SK-N-SH (cell line): ENCODE results near the gene PPP1R3D. TPM values are rescaled to one million over a fixed set of nuclear protein-coding genes. Genes with fewer than 3 reads are reported as not detected.
"Not testable (repeated sequence)": the region's sequence is repeated elsewhere in the genome, so short reads cannot be mapped to it uniquely, and the experiment has no call there.

ENCODE experiments used
- CTCF ChIA-PET: fragments of 300-600, 350-600 bp; formaldehyde crosslinking; extraction: SDS; loops from one replicate; lab custom pipeline; 2021; lab: Yijun Ruan, JAX
- POLR2A ChIA-PET: fragments of 350-600 bp; sonication (Branson Sonifier 250); formaldehyde crosslinking; extraction: SDS; loops from one replicate; lab custom pipeline; 2020; ENCODE audit warnings: antibody characterized with exemption, inconsistent platforms; lab: Yijun Ruan, JAX
- DNase-seq: peaks from one replicate; pipeline ENCODE4 v3.0.0; 2012
- H2AFZ ChIP-seq: fragments of 200-600 bp; sonication (generic); 2 replicates; pipeline ENCODE4 v1.8.1; 2016; ENCODE audit warnings: antibody characterized with exemption, mild to moderate bottlenecking, low read depth
- H3F3A ChIP-seq: fragments of 200-600 bp; sonication (generic); replicated peaks from 2 replicates; pipeline ENCODE3; 2016; ENCODE audit warnings: antibody characterized with exemption, mild to moderate bottlenecking; ENCODE audit not compliant: insufficient read depth
- H3K27ac ChIP-seq, 2 experiments: fragments of 200-500 bp in 1 of 2; fragments of 200-600 bp in 1 of 2; sonication (Bioruptor generic) in 1 of 2; sonication (generic), shearing (Covaris generic) in 1 of 2; 2 replicates each; pipeline versions ENCODE4 v1.5.1 to v1.6.1; 2014 to 2016; ENCODE audit warnings: low read depth in 2 of 2, inconsistent platforms in 1 of 2, low read length in 1 of 2, mild to moderate bottlenecking in 1 of 2, mixed read lengths in 1 of 2
- H3K27me3 ChIP-seq: fragments of 200-600 bp; sonication (generic), shearing (Covaris generic); 2 replicates; pipeline ENCODE4 v1.6.1; 2016; ENCODE audit warnings: mixed run types; ENCODE audit not compliant: insufficient read depth
- H3K36me3 ChIP-seq, 2 experiments: fragments of 200-500 bp in 1 of 2; fragments of 200-600 bp in 1 of 2; sonication (Bioruptor generic) in 1 of 2; sonication (generic) in 1 of 2; replicated peaks in 1 of 2; 2 replicates each; pipeline versions ENCODE3 to v1.5.1; 2014 to 2016; ENCODE audit warnings: low read length in 1 of 2, mild to moderate bottlenecking in 1 of 2; ENCODE audit not compliant: insufficient read depth in 2 of 2, control insufficient read depth in 1 of 2
- H3K4me1 ChIP-seq, 2 experiments: fragments of 200-500 bp in 1 of 2; fragments of 200-600 bp in 1 of 2; sonication (Bioruptor generic) in 1 of 2; sonication (generic), shearing (Covaris generic) in 1 of 2; 2 replicates each; pipeline versions ENCODE4 v1.5.1 to v1.6.1; 2014 to 2016; ENCODE audit warnings: low read depth in 1 of 2, low read length in 1 of 2, mixed run types in 1 of 2; ENCODE audit not compliant: insufficient read depth in 2 of 2, control insufficient read depth in 1 of 2
- H3K4me2 ChIP-seq: fragments of 200-600 bp; sonication (generic), shearing (Covaris generic); 2 replicates; pipeline ENCODE4 v1.6.1; 2017; ENCODE audit warnings: mixed run types
- H3K4me3 ChIP-seq, 2 experiments: fragments of 200-500 bp in 1 of 2; fragments of 200-600 bp in 1 of 2; sonication (Bioruptor generic) in 1 of 2; sonication (generic), shearing (Covaris generic) in 1 of 2; 2 replicates each; pipeline versions ENCODE4 v1.5.1 to v1.8.1; 2014 to 2016; ENCODE audit warnings: low read depth in 2 of 2, inconsistent platforms in 1 of 2, low read length in 1 of 2, mild to moderate bottlenecking in 1 of 2, mixed read lengths in 1 of 2, moderate library complexity in 1 of 2
- H3K79me2 ChIP-seq: fragments of 200-600 bp; sonication (generic); 2 replicates; pipeline ENCODE4 v1.8.1; 2017; ENCODE audit warnings: mild to moderate bottlenecking; ENCODE audit not compliant: insufficient read depth
- H3K9ac ChIP-seq: fragments of 200-600 bp; sonication (generic); 2 replicates; pipeline ENCODE4 v1.6.1; 2017; ENCODE audit warnings: mixed run types
- H3K9me2 ChIP-seq: fragments of 200-600 bp; sonication (generic); 2 replicates; pipeline ENCODE4 v1.6.1; 2017; ENCODE audit warnings: mixed run types
- H3K9me3 ChIP-seq: fragments of 200-600 bp; sonication (generic); 2 replicates; pipeline ENCODE4 v1.6.1; 2017; ENCODE audit warnings: mixed run types, mild to moderate bottlenecking, moderate library complexity
- H4K20me1 ChIP-seq: fragments of 200-600 bp; sonication (generic); 2 replicates; pipeline ENCODE4 v1.6.1; 2017; ENCODE audit warnings: mild to moderate bottlenecking, mixed run types; ENCODE audit not compliant: insufficient read depth
- FOSL2 ChIP-seq: IDR thresholded peaks from 2 replicates; pipeline ENCODE4 v1.4.0; 2012; ENCODE audit warnings: low read depth, mild to moderate bottlenecking, moderate library complexity, borderline replicate concordance
- FOXM1 ChIP-seq: IDR thresholded peaks from 2 replicates; pipeline ENCODE4 v1.4.0; 2012; ENCODE audit warnings: low read depth, mild to moderate bottlenecking
- REST ChIP-seq: IDR thresholded peaks from 2 replicates; pipeline ENCODE4 v1.6.1; 2012; ENCODE audit warnings: mild to moderate bottlenecking, low read depth, low read length, moderate library complexity
- SMC3 ChIP-seq: IDR thresholded peaks from 2 replicates; pipeline ENCODE4 v1.6.1; 2012; ENCODE audit warnings: low read depth, low read length, improper control_type of control experiment
- YY1 ChIP-seq: IDR thresholded peaks from 2 replicates; pipeline ENCODE4 v1.4.0; 2012; ENCODE audit warnings: low read depth, mild to moderate bottlenecking
- WGBS: methylation state at CpG from one replicate; pipeline ENCODE4 v1.1.6; 2017; ENCODE audit warnings: low lambda C conversion rate; 5-methylcytosine and 5-hydroxymethylcytosine counted together
- polyA plus RNA-seq, 3 experiments: library from polyadenylated mRNA; depleted of rRNA; stranded (reverse); fragments of >200 nt; gene quantifications; 2 replicates each; pipeline ENCODE4 v1.2.3, GENCODE V29; 2012
- TF ChIP-seq, protein P1 (sequence below): IDR thresholded peaks from 2 replicates; pipeline ENCODE4; 2012
- TF ChIP-seq, protein P2 (sequence below): IDR thresholded peaks from 2 replicates; pipeline ENCODE4 v1.4.0; 2012; ENCODE audit warnings: low read depth, borderline replicate concordance

Gene PPP1R3D
- polyA plus RNA-seq, 1 of the 3 experiments (the other 2 are of a cell fraction): 0.87 TPM

- H3F3A ChIP-seq: no peaks in the 10 kb centered on the region
- no peaks in the 10 kb centered on the region for H3K9me3 ChIP-seq
- no peak for DNase-seq
- H3K27me3 ChIP-seq: no peaks in the 10 kb centered on the region
- no peaks in the 10 kb centered on the region for H3K9me2 ChIP-seq
- H3K79me2 ChIP-seq: no peaks in the 10 kb centered on the region
- no peaks in the 10 kb centered on the region for H4K20me1 ChIP-seq
- POLR2A ChIA-PET: interaction anchor here (0.6 kb wide), 1 partner anchor 526 kb away, joined by 5 read pairs; no protein-coding TSS in a partner anchor
- no peaks in the 10 kb centered on the region for H3K36me3 ChIP-seq
- no peak overlapping the region for H3K9ac ChIP-seq
- WGBS: 59% methylated on average over 4 of the region's 4 CpGs
- H2AFZ ChIP-seq: no peak overlapping the region
- H3K27ac ChIP-seq: no peak overlapping the region
- no peak overlapping the region for H3K4me2 ChIP-seq
- CTCF ChIA-PET: interaction anchor here (1.0 to 1.5 kb wide), 3 partner anchors 9 to 14 kb away, joined by 4 to 7 read pairs (median 7); no protein-coding TSS in a partner anchor
- H3K4me3 ChIP-seq: no peak overlapping the region
- H3K4me1 ChIP-seq: no peaks in the 10 kb centered on the region; a peak in 1 of 4 replicates
- TF ChIP-seq FOXM1 (no peak), FOSL2 (no peak), YY1 (no peak), REST (no peak), SMC3 (no peak)
- TF ChIP-seq, protein P1, sequence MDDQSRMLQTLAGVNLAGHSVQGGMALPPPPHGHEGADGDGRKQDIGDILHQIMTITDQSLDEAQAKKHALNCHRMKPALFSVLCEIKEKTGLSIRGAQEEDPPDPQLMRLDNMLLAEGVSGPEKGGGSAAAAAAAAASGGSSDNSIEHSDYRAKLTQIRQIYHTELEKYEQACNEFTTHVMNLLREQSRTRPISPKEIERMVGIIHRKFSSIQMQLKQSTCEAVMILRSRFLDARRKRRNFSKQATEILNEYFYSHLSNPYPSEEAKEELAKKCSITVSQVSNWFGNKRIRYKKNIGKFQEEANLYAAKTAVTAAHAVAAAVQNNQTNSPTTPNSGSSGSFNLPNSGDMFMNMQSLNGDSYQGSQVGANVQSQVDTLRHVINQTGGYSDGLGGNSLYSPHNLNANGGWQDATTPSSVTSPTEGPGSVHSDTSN: no peak
- TF ChIP-seq, protein P2, sequence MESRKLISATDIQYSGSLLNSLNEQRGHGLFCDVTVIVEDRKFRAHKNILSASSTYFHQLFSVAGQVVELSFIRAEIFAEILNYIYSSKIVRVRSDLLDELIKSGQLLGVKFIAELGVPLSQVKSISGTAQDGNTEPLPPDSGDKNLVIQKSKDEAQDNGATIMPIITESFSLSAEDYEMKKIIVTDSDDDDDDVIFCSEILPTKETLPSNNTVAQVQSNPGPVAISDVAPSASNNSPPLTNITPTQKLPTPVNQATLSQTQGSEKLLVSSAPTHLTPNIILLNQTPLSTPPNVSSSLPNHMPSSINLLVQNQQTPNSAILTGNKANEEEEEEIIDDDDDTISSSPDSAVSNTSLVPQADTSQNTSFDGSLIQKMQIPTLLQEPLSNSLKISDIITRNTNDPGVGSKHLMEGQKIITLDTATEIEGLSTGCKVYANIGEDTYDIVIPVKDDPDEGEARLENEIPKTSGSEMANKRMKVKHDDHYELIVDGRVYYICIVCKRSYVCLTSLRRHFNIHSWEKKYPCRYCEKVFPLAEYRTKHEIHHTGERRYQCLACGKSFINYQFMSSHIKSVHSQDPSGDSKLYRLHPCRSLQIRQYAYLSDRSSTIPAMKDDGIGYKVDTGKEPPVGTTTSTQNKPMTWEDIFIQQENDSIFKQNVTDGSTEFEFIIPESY: no peak
- TF ChIP-seq, all 33 proteins: peak for 0
Observed at GRCh38 chr20:59958626-59959025, 18.5 kb upstream of the PPP1R3D start.

- no peaks in the 10 kb centered on the region for H3K36me3 ChIP-seq
- no peak within 1 kb of the TSS for H3K27ac ChIP-seq
- H3K9me2 ChIP-seq: no peaks in the 10 kb centered on the region
- no peaks in the 10 kb centered on the region for H3K27me3 ChIP-seq
- H4K20me1 ChIP-seq: no peaks in the 10 kb centered on the region
- DNase-seq: no peak
- WGBS: 47% methylated on average over 5 of the region's 5 CpGs
- H3K4me3 ChIP-seq: no peak within 1 kb of the TSS
- ChIA-PET CTCF (interaction anchor here (1.0 to 1.5 kb wide), 3 partner anchors 8 to 14 kb away, joined by 4 to 7 read pairs (median 7); no protein-coding TSS in a partner anchor), POLR2A (no interaction called here)
- no peak within 1 kb of the TSS for H3K4me2 ChIP-seq
- no peaks in the 10 kb centered on the region for H3K9me3 ChIP-seq
- no peaks in the 10 kb centered on the region for H3F3A ChIP-seq
- H3K79me2 ChIP-seq: no peaks in the 10 kb centered on the region
- TF ChIP-seq SMC3: no peak
- H2AFZ ChIP-seq: no peak within 1 kb of the TSS
- no peaks in the 10 kb centered on the region; a peak in 1 of 4 replicates for H3K4me1 ChIP-seq
- no peak within 1 kb of the TSS for H3K9ac ChIP-seq
Observed at GRCh38 chr20:59958123-59958522, 18.0 kb upstream of the PPP1R3D start, which contains the start of gene CDH26. Gene CDH26, plus strand, starts transcription at chr20:59958423. Its CDS starts 304 bp downstream, at chr20:59958727.

GRCh38 chr20:59957568-59957967 is 17.5 kb upstream of the PPP1R3D start:
- POLR2A ChIA-PET, H3K79me2 ChIP-seq, H3K27ac ChIP-seq, H3K4me3 ChIP-seq, DNase-seq, H3K9me3 ChIP-seq, H3K9ac ChIP-seq, H4K20me1 ChIP-seq, H3K36me3 ChIP-seq, H3K4me2 ChIP-seq, H3K9me2 ChIP-seq, H3F3A ChIP-seq, H3K4me1 ChIP-seq, H2AFZ ChIP-seq, H3K27me3 ChIP-seq: not testable (repeated sequence)
- CTCF ChIA-PET: interaction anchor here (1.5 kb wide), 1 partner anchor 8 kb away, joined by 7 read pairs; no protein-coding TSS in a partner anchor
